ENCODE data around the gene CEMIP. TPM values are rescaled to one million over a fixed set of nuclear protein-coding genes. Genes with fewer than 3 reads are reported as not detected.

CEMIP gene
- polyA plus RNA-seq, 1 donor (not counting 4 experiments of a cell fraction or from before 2014, with no cell fraction given) = 2.3 TPM

DNA sequence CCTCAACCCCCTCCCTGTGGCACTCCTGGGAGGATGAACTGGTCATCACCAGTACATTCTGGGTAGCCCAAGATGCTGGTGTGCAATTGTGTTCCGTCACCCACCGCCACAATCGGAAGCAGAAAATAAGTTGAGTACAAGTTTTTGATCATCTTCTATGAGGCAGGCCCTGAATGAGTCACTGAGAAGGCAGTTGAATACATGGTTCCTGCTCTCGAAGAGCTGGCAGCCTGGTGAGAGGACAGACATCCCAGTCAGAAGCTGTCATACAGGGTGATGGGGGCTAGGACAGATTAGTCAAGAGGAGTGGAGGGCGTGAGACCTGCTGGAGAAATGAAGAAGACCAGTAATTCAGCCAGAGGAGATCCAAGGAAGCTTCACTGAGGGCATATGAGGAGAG, 6.2 kb downstream of the CEMIP start:
- FAIRE-seq = no peak
- TF ChIP-seq EZH2 (IDR thresholded peaks at IDR 0.05; ENCODE audit: low read length) = no peak
- TF ChIP-seq, protein P1, sequence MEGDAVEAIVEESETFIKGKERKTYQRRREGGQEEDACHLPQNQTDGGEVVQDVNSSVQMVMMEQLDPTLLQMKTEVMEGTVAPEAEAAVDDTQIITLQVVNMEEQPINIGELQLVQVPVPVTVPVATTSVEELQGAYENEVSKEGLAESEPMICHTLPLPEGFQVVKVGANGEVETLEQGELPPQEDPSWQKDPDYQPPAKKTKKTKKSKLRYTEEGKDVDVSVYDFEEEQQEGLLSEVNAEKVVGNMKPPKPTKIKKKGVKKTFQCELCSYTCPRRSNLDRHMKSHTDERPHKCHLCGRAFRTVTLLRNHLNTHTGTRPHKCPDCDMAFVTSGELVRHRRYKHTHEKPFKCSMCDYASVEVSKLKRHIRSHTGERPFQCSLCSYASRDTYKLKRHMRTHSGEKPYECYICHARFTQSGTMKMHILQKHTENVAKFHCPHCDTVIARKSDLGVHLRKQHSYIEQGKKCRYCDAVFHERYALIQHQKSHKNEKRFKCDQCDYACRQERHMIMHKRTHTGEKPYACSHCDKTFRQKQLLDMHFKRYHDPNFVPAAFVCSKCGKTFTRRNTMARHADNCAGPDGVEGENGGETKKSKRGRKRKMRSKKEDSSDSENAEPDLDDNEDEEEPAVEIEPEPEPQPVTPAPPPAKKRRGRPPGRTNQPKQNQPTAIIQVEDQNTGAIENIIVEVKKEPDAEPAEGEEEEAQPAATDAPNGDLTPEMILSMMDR (optimal IDR thresholded peaks at IDR 0.05 in 1 of 3, IDR thresholded peaks at IDR 0.05 in 1 of 3, conservative IDR thresholded peaks at IDR 0.05 in 1 of 3; ENCODE audit: extremely low read depth in 1 of 3, insufficient read depth in 2 of 3, low read length in 3 of 3) = no peak
- no peak for DNase-seq (ENCODE audit: low read depth, low spot score)
- H3K9me3 ChIP-seq (ENCODE audit: control insufficient read depth, low read depth, low read length) = no peaks in the 10 kb centered on the region
- H3K79me2 ChIP-seq (ENCODE audit: control insufficient read depth, insufficient read depth, low read length) = no peaks in the 10 kb centered on the region
- dilution Hi-C loops (cut with MboI; ENCODE audit: extremely low pct_ligation_motif_present, low sequenced_read_pairs) = no loop called here
- no peak overlapping the region for H3K4me2 ChIP-seq (ENCODE audit: control insufficient read depth, extremely low read depth, insufficient read depth, low read depth, low read length)
- peaks cover under 1% of the 10 kb centered on the region for H3K4me1 ChIP-seq (ENCODE audit: control insufficient read depth, extremely low read depth, insufficient read depth, low read length)
- no peak overlapping the region for H3K9ac ChIP-seq (ENCODE audit: control insufficient read depth, extremely low read depth, insufficient read depth, low read length)
- no peak overlapping the region for H2AFZ ChIP-seq (ENCODE audit: control insufficient read depth, low read length)
- peaks cover 7% of the 10 kb centered on the region for H3K27me3 ChIP-seq (ENCODE audit: control insufficient read depth, extremely low read depth, insufficient read depth, low read length)
- no peaks in the 10 kb centered on the region for H4K20me1 ChIP-seq (ENCODE audit: control insufficient read depth, extremely low read depth, insufficient read depth, low read length)
- no peak overlapping the region for H3K4me3 ChIP-seq (ENCODE audit: control insufficient read depth in 2 of 3, extremely low read depth in 1 of 3, insufficient read depth in 2 of 3, low read depth in 1 of 3, low read length in 3 of 3)
- no peaks in the 10 kb centered on the region for H3K9me1 ChIP-seq (ENCODE audit: control insufficient read depth, extremely low read depth, insufficient read depth, low read length)
- H3K27ac ChIP-seq (ENCODE audit: control insufficient read depth, insufficient read depth, low read length) = no peak overlapping the region
- H3K36me3 ChIP-seq (ENCODE audit: control insufficient read depth in 2 of 2, extremely low read depth in 1 of 2, insufficient read depth in 2 of 2, low read length in 2 of 2) = no peaks in the 10 kb centered on the region

DNA sequence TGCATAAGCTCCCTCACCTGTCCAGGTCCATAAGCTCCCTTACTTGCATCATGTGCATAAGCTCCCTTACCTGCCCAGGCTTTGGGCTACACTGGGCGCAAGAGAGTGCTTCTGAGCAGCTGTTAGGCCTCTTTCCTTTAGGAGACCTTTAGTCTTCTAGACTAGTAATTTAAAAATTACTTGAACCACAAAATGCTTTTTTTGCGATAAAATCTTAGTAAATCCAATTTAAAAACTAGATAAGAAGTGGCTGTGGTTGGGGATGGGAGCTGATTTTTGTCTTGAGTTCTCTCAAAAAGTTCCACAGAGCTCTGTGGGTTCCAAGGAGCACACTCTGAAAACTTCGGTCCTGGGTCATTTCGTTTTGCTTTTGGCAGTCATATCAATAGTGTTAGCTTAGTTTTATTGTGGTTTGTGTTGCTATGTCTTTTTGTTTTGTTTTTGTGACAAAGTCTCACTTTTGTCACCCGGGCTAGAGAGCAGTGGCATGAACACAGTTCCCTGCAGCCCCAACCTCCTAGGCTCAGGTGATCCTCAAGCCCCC, 6.7 kb downstream of the CEMIP start:
- Histone ChIP-seq H4K20me1 (ENCODE audit: control insufficient read depth, extremely low read depth, insufficient read depth, low read length) (no peaks in the 10 kb centered on the region), H2AFZ (ENCODE audit: control insufficient read depth, low read length) (no peak overlapping the region), H3K4me2 (ENCODE audit: control insufficient read depth, extremely low read depth, insufficient read depth, low read depth, low read length) (no peak overlapping the region), H3K9ac (ENCODE audit: control insufficient read depth, extremely low read depth, insufficient read depth, low read length) (no peak overlapping the region), H3K9me3 (ENCODE audit: control insufficient read depth, low read depth, low read length) (no peaks in the 10 kb centered on the region), H3K4me3 (ENCODE audit: control insufficient read depth in 2 of 3, extremely low read depth in 1 of 3, insufficient read depth in 2 of 3, low read depth in 1 of 3, low read length in 3 of 3) (no peak overlapping the region), H3K4me1 (ENCODE audit: control insufficient read depth, extremely low read depth, insufficient read depth, low read length) (peaks cover 3% of the 10 kb centered on the region), H3K9me1 (ENCODE audit: control insufficient read depth, extremely low read depth, insufficient read depth, low read length) (no peaks in the 10 kb centered on the region), H3K27ac (ENCODE audit: control insufficient read depth, insufficient read depth, low read length) (no peak overlapping the region), H3K79me2 (ENCODE audit: control insufficient read depth, insufficient read depth, low read length) (no peaks in the 10 kb centered on the region), H3K36me3 (ENCODE audit: control insufficient read depth in 2 of 2, extremely low read depth in 1 of 2, insufficient read depth in 2 of 2, low read length in 2 of 2) (no peaks in the 10 kb centered on the region), H3K27me3 (ENCODE audit: control insufficient read depth, extremely low read depth, insufficient read depth, low read length) (peaks cover 2% of the 10 kb centered on the region)
- DNase-seq (ENCODE audit: low read depth, low spot score) (no peak), FAIRE-seq (no peak)
- dilution Hi-C loops (cut with MboI; ENCODE audit: extremely low pct_ligation_motif_present, low sequenced_read_pairs) = no loop called here
- TF ChIP-seq EZH2 (IDR thresholded peaks at IDR 0.05; ENCODE audit: low read length) = no peak
- TF ChIP-seq, protein P1 (optimal IDR thresholded peaks at IDR 0.05 in 1 of 3, IDR thresholded peaks at IDR 0.05 in 1 of 3, conservative IDR thresholded peaks at IDR 0.05 in 1 of 3; ENCODE audit: extremely low read depth in 1 of 3, insufficient read depth in 2 of 3, low read length in 3 of 3) = no peak

Measured in keratinocyte (primary cell).